ENCODE measurements around the gene HIRA. TPM values are rescaled to one million over a fixed set of nuclear protein-coding genes. Genes with fewer than 3 reads are reported as not detected.

The HIRA gene
- total and polyA plus RNA-seq, 2 experiments from 2014 or later, result 9.4 to 58.3 TPM

DNA sequence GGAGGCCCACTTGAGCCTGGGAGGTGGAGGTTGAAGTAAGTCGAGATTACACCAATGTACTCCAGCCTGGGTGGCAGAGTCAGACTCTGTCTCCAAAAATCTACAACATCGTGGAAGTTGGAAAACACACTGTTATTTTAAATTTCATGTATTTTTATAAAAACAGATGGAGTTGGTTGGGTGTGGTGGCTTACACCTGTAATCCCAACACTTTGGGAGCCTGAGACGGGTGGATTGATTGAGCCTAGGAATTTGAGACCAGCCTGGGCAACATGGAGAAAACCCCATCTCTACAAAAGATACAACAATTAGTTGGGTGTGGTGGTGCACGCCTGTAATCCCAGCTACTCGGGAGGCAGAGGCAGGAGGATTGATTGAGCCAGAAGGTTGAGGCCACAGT, 88.1 kb downstream of the HIRA start (continued):
- TF ChIP-seq, protein P1, sequence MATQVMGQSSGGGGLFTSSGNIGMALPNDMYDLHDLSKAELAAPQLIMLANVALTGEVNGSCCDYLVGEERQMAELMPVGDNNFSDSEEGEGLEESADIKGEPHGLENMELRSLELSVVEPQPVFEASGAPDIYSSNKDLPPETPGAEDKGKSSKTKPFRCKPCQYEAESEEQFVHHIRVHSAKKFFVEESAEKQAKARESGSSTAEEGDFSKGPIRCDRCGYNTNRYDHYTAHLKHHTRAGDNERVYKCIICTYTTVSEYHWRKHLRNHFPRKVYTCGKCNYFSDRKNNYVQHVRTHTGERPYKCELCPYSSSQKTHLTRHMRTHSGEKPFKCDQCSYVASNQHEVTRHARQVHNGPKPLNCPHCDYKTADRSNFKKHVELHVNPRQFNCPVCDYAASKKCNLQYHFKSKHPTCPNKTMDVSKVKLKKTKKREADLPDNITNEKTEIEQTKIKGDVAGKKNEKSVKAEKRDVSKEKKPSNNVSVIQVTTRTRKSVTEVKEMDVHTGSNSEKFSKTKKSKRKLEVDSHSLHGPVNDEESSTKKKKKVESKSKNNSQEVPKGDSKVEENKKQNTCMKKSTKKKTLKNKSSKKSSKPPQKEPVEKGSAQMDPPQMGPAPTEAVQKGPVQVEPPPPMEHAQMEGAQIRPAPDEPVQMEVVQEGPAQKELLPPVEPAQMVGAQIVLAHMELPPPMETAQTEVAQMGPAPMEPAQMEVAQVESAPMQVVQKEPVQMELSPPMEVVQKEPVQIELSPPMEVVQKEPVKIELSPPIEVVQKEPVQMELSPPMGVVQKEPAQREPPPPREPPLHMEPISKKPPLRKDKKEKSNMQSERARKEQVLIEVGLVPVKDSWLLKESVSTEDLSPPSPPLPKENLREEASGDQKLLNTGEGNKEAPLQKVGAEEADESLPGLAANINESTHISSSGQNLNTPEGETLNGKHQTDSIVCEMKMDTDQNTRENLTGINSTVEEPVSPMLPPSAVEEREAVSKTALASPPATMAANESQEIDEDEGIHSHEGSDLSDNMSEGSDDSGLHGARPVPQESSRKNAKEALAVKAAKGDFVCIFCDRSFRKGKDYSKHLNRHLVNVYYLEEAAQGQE (IDR thresholded peaks at IDR 0.05; ENCODE audit: unreplicated experiment), result no peak
- TF ChIP-seq, protein P2, sequence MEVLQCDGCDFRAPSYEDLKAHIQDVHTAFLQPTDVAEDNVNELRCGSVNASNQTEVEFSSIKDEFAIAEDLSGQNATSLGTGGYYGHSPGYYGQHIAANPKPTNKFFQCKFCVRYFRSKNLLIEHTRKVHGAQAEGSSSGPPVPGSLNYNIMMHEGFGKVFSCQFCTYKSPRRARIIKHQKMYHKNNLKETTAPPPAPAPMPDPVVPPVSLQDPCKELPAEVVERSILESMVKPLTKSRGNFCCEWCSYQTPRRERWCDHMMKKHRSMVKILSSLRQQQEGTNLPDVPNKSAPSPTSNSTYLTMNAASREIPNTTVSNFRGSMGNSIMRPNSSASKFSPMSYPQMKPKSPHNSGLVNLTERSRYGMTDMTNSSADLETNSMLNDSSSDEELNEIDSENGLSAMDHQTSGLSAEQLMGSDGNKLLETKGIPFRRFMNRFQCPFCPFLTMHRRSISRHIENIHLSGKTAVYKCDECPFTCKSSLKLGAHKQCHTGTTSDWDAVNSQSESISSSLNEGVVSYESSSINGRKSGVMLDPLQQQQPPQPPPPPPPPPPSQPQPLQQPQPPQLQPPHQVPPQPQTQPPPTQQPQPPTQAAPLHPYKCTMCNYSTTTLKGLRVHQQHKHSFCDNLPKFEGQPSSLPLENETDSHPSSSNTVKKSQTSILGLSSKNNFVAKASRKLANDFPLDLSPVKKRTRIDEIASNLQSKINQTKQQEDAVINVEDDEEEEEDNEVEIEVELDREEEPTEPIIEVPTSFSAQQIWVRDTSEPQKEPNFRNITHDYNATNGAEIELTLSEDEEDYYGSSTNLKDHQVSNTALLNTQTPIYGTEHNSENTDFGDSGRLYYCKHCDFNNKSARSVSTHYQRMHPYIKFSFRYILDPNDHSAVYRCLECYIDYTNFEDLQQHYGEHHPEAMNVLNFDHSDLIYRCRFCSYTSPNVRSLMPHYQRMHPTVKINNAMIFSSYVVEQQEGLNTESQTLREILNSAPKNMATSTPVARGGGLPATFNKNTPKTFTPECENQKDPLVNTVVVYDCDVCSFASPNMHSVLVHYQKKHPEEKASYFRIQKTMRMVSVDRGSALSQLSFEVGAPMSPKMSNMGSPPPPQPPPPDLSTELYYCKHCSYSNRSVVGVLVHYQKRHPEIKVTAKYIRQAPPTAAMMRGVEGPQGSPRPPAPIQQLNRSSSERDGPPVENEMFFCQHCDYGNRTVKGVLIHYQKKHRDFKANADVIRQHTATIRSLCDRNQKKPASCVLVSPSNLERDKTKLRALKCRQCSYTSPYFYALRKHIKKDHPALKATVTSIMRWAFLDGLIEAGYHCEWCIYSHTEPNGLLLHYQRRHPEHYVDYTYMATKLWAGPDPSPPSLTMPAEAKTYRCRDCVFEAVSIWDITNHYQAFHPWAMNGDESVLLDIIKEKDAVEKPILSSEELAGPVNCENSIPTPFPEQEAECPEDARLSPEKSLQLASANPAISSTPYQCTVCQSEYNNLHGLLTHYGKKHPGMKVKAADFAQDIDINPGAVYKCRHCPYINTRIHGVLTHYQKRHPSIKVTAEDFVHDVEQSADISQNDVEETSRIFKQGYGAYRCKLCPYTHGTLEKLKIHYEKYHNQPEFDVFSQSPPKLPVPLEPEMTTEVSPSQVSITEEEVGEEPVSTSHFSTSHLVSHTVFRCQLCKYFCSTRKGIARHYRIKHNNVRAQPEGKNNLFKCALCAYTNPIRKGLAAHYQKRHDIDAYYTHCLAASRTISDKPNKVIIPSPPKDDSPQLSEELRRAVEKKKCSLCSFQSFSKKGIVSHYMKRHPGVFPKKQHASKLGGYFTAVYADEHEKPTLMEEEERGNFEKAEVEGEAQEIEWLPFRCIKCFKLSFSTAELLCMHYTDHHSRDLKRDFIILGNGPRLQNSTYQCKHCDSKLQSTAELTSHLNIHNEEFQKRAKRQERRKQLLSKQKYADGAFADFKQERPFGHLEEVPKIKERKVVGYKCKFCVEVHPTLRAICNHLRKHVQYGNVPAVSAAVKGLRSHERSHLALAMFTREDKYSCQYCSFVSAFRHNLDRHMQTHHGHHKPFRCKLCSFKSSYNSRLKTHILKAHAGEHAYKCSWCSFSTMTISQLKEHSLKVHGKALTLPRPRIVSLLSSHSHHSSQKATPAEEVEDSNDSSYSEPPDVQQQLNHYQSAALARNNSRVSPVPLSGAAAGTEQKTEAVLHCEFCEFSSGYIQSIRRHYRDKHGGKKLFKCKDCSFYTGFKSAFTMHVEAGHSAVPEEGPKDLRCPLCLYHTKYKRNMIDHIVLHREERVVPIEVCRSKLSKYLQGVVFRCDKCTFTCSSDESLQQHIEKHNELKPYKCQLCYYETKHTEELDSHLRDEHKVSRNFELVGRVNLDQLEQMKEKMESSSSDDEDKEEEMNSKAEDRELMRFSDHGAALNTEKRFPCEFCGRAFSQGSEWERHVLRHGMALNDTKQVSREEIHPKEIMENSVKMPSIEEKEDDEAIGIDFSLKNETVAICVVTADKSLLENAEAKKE (CRISPR knock-in tag; IDR thresholded peaks at IDR 0.05), result no peak
- TF ChIP-seq STAT1 (IDR thresholded peaks at IDR 0.05; ENCODE audit: unreplicated experiment) (no peak), POLR2AphosphoS5 (IDR thresholded peaks at IDR 0.05; ENCODE audit: low read depth) (no peak)

- H3K27ac ChIP-seq (ENCODE audit: low read depth), result no peak overlapping the region
- no peaks in the 10 kb centered on the region for H3K9me2 ChIP-seq (ENCODE audit: insufficient read depth)
- no peaks in the 10 kb centered on the region for H3K27me3 ChIP-seq (ENCODE audit: insufficient read depth)
- peaks cover 10% of the 10 kb centered on the region for H3K36me3 ChIP-seq (ENCODE audit: insufficient read depth)
- H3K79me2 ChIP-seq (replicated peaks; ENCODE audit: insufficient read depth), result peaks cover 14% of the 10 kb centered on the region; the same call in 1 of the 2 replicates
- no peaks in the 10 kb centered on the region; the same call in 1 of the 2 replicates for H4K20me1 ChIP-seq (replicated peaks; ENCODE audit: insufficient read depth)
- Mint-ChIP-seq H3K9me3 (peaks cover 13% of the 10 kb centered on the region), H3K4me1 (no peaks in the 10 kb centered on the region), H3K27me3 (ENCODE audit: insufficient read depth, low read depth, poor library complexity) (no peaks in the 10 kb centered on the region), H3K36me3 (ENCODE audit: low read depth) (peaks cover 93% of the 10 kb centered on the region), H3K27ac (no peak overlapping the region), H3K4me3 (no peak overlapping the region)
- H3K4me3 ChIP-seq, result no peak overlapping the region
- ATAC-seq (no peak), DNase-seq (ENCODE audit: low spot score) (no peak)
- H3F3A ChIP-seq (replicated peaks; ENCODE audit: low read depth), result no peaks in the 10 kb centered on the region
- H3K4me1 ChIP-seq (ENCODE audit: insufficient read depth), result no peaks in the 10 kb centered on the region
- no peak overlapping the region for H3K4me2 ChIP-seq
- H2AFZ ChIP-seq, result no peak overlapping the region
- no peak for TF ChIP-seq EZH2phosphoT487 (IDR thresholded peaks at IDR 0.05; ENCODE audit: unreplicated experiment)
- no peak for TF ChIP-seq ZNF331 (CRISPR knock-in tag; IDR thresholded peaks at IDR 0.05; ENCODE audit: low read depth)
- TF ChIP-seq EZH2 (IDR thresholded peaks at IDR 0.05; ENCODE audit: low read depth, unreplicated experiment), result no peak
- TF ChIP-seq, protein P1 (IDR thresholded peaks at IDR 0.05; ENCODE audit: unreplicated experiment), result no peak
- no peak for TF ChIP-seq NANOG (IDR thresholded peaks at IDR 0.05; ENCODE audit: borderline replicate concordance)
- TF ChIP-seq STAT1 (IDR thresholded peaks at IDR 0.05; ENCODE audit: unreplicated experiment), result no peak
- no peak for TF ChIP-seq CREB1 (CRISPR knock-in tag; IDR thresholded peaks at IDR 0.05; ENCODE audit: low read depth)
- TF ChIP-seq JUNB (IDR thresholded peaks at IDR 0.05; ENCODE audit: unreplicated experiment), result no peak
These were observed 90.0 kb downstream of the HIRA start for GRCh38 chr22:19341500-19341899.
